ENCODE data around the gene MR1.

Gene MR1

DNA sequence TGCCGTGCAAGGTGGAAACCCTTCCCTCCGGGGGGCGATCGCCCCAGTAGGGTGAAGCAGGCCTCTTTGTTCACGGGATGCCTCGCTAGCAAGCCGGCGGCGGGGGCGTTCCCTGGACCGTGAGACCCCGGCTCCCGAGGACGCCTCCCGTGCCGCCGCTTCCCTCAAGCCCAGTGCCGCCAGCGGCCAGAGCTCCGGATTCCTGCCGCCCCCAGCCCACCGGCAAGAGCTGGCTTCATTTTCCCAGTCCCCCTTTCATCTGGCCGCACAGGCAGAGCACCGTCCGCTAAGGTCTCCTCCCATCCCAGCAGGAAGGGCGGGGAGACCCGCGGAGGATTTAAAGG lies 71.0 kb downstream of the MR1 start (continued):
- TF ChIP-seq, protein P1, sequence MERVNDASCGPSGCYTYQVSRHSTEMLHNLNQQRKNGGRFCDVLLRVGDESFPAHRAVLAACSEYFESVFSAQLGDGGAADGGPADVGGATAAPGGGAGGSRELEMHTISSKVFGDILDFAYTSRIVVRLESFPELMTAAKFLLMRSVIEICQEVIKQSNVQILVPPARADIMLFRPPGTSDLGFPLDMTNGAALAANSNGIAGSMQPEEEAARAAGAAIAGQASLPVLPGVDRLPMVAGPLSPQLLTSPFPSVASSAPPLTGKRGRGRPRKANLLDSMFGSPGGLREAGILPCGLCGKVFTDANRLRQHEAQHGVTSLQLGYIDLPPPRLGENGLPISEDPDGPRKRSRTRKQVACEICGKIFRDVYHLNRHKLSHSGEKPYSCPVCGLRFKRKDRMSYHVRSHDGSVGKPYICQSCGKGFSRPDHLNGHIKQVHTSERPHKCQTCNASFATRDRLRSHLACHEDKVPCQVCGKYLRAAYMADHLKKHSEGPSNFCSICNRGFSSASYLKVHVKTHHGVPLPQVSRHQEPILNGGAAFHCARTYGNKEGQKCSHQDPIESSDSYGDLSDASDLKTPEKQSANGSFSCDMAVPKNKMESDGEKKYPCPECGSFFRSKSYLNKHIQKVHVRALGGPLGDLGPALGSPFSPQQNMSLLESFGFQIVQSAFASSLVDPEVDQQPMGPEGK (tag by site-specific recombination; IDR thresholded peaks at IDR 0.05): peak; percentile 78
- TF ChIP-seq KLF16 (tag by site-specific recombination; IDR thresholded peaks at IDR 0.05): peak; percentile 56; the same call in 1 of the 2 replicates
- TF ChIP-seq ZNF366 (tag by site-specific recombination; conservative IDR thresholded peaks at IDR 0.05): peak; percentile 59; the same call in 1 of the 2 replicates
- TF ChIP-seq GLIS1 (tag by site-specific recombination; IDR thresholded peaks at IDR 0.05): peak; percentile 67
- TF ChIP-seq ZNF133 (tag by site-specific recombination; IDR thresholded peaks at IDR 0.05): no peak
- TF ChIP-seq ZNF335 (tag by site-specific recombination; conservative IDR thresholded peaks at IDR 0.05): peak; percentile 95
- TF ChIP-seq, protein P2, sequence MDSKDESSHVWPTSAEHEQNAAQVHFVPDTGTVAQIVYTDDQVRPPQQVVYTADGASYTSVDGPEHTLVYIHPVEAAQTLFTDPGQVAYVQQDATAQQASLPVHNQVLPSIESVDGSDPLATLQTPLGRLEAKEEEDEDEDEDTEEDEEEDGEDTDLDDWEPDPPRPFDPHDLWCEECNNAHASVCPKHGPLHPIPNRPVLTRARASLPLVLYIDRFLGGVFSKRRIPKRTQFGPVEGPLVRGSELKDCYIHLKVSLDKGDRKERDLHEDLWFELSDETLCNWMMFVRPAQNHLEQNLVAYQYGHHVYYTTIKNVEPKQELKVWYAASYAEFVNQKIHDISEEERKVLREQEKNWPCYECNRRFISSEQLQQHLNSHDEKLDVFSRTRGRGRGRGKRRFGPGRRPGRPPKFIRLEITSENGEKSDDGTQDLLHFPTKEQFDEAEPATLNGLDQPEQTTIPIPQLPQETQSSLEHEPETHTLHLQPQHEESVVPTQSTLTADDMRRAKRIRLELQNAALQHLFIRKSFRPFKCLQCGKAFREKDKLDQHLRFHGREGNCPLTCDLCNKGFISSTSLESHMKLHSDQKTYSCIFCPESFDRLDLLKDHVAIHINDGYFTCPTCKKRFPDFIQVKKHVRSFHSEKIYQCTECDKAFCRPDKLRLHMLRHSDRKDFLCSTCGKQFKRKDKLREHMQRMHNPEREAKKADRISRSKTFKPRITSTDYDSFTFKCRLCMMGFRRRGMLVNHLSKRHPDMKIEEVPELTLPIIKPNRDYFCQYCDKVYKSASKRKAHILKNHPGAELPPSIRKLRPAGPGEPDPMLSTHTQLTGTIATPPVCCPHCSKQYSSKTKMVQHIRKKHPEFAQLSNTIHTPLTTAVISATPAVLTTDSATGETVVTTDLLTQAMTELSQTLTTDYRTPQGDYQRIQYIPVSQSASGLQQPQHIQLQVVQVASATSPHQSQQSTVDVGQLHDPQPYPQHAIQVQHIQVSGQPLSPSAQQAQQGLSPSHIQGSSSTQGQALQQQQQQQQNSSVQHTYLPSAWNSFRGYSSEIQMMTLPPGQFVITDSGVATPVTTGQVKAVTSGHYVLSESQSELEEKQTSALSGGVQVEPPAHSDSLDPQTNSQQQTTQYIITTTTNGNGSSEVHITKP (tag by site-specific recombination; IDR thresholded peaks at IDR 0.05): peak; percentile 23; the same call in 1 of the 2 replicates
- TF ChIP-seq ZNF501 (tag by site-specific recombination; IDR thresholded peaks at IDR 0.05): peak; percentile 88
- TF ChIP-seq ZNF555 (tag by site-specific recombination; conservative IDR thresholded peaks at IDR 0.05): no peak
- TF ChIP-seq ZNF610 (tag by site-specific recombination; IDR thresholded peaks at IDR 0.05; ENCODE audit: borderline replicate concordance): no peak
- 0 out of 2 replicates have a peak, but pooled peaks have one; percentile 90 for TF ChIP-seq ZFP69B (tag by site-specific recombination; IDR thresholded peaks at IDR 0.05)
- TF ChIP-seq ZNF629 (tag by site-specific recombination; IDR thresholded peaks at IDR 0.05): peak; percentile 19
- TF ChIP-seq, protein P3, sequence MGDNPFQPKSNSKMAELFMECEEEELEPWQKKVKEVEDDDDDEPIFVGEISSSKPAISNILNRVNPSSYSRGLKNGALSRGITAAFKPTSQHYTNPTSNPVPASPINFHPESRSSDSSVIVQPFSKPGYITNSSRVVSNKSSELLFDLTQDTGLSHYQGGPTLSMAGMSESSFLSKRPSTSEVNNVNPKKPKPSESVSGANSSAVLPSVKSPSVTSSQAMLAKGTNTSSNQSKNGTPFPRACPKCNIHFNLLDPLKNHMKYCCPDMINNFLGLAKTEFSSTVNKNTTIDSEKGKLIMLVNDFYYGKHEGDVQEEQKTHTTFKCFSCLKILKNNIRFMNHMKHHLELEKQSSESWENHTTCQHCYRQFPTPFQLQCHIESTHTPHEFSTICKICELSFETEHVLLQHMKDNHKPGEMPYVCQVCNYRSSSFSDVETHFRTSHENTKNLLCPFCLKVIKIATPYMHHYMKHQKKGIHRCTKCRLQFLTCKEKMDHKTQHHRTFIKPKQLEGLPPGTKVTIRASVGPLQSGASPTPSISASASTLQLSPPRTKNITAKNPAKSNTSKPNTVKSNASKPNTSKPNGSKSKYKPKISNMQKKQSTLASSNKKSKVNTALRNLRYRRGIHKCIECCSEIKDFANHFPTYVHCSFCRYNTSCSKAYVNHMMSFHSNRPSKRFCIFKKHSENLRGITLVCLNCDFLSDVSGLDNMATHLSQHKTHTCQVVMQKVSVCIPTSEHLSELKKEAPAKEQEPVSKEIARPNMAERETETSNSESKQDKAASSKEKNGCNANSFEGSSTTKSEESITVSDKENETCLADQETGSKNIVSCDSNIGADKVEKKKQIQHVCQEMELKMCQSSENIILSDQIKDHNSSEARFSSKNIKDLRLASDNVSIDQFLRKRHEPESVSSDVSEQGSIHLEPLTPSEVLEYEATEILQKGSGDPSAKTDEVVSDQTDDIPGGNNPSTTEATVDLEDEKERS (tag by site-specific recombination; IDR thresholded peaks at IDR 0.05): no peak
- peak; percentile 61 for TF ChIP-seq ZFHX2 (tag by site-specific recombination; conservative IDR thresholded peaks at IDR 0.05)
- no peak for TF ChIP-seq ZSCAN16 (tag by site-specific recombination; IDR thresholded peaks at IDR 0.05)
- TF ChIP-seq, protein P4, sequence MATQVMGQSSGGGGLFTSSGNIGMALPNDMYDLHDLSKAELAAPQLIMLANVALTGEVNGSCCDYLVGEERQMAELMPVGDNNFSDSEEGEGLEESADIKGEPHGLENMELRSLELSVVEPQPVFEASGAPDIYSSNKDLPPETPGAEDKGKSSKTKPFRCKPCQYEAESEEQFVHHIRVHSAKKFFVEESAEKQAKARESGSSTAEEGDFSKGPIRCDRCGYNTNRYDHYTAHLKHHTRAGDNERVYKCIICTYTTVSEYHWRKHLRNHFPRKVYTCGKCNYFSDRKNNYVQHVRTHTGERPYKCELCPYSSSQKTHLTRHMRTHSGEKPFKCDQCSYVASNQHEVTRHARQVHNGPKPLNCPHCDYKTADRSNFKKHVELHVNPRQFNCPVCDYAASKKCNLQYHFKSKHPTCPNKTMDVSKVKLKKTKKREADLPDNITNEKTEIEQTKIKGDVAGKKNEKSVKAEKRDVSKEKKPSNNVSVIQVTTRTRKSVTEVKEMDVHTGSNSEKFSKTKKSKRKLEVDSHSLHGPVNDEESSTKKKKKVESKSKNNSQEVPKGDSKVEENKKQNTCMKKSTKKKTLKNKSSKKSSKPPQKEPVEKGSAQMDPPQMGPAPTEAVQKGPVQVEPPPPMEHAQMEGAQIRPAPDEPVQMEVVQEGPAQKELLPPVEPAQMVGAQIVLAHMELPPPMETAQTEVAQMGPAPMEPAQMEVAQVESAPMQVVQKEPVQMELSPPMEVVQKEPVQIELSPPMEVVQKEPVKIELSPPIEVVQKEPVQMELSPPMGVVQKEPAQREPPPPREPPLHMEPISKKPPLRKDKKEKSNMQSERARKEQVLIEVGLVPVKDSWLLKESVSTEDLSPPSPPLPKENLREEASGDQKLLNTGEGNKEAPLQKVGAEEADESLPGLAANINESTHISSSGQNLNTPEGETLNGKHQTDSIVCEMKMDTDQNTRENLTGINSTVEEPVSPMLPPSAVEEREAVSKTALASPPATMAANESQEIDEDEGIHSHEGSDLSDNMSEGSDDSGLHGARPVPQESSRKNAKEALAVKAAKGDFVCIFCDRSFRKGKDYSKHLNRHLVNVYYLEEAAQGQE (tag by site-specific recombination; IDR thresholded peaks at IDR 0.05): peak; percentile 9; the same call in 1 of the 2 replicates
- TF ChIP-seq, protein P5, sequence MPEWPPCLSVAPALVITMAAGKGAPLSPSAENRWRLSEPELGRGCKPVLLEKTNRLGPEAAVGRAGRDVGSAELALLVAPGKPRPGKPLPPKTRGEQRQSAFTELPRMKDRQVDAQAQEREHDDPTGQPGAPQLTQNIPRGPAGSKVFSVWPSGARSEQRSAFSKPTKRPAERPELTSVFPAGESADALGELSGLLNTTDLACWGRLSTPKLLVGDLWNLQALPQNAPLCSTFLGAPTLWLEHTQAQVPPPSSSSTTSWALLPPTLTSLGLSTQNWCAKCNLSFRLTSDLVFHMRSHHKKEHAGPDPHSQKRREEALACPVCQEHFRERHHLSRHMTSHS (tag by site-specific recombination; IDR thresholded peaks at IDR 0.05): no peak
- 0 out of 2 replicates have a peak, but pooled peaks have one; percentile 20 for TF ChIP-seq EGR2 (tag by site-specific recombination; IDR thresholded peaks at IDR 0.05; ENCODE audit: low read depth)
- no peak for TF ChIP-seq ZNF221 (tag by site-specific recombination; IDR thresholded peaks at IDR 0.05; ENCODE audit: borderline replicate concordance)
- no peak for TF ChIP-seq GLI4 (tag by site-specific recombination; IDR thresholded peaks at IDR 0.05)
- peak; percentile 88 for TF ChIP-seq KLF1 (tag by site-specific recombination; IDR thresholded peaks at IDR 0.05)
- TF ChIP-seq ZNF211 (tag by site-specific recombination; IDR thresholded peaks at IDR 0.05; ENCODE audit: low read depth): no peak
- TF ChIP-seq, protein P6, sequence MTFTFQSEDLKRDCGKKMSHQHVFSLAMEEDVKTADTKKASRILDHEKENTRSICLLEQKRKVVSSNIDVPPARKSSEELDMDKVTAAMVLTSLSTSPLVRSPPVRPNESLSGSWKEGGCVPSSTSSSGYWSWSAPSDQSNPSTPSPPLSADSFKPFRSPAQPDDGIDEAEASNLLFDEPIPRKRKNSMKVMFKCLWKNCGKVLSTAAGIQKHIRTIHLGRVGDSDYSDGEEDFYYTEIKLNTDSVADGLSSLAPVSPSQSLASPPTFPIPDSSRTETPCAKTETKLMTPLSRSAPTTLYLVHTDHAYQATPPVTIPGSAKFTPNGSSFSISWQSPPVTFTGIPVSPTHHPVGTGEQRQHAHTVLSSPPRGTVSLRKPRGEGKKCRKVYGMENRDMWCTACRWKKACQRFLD (tag by site-specific recombination; IDR thresholded peaks at IDR 0.05): no peak
- TF ChIP-seq ZNF341 (tag by site-specific recombination; IDR thresholded peaks at IDR 0.05; ENCODE audit: low read depth): peak; percentile 12; the same call in 1 of the 2 replicates
- no peak for TF ChIP-seq ZNF549 (tag by site-specific recombination; IDR thresholded peaks at IDR 0.05)

All from HEK293 (cell line).